ENCODE results near the gene DKKL1.
"Not testable (repeated sequence)": the region's sequence is repeated elsewhere in the genome, so short reads cannot be mapped to it uniquely, and the experiment has no call there.

Gene DKKL1

GRCh38 chr19:49371184-49371583, 7.5 kb downstream of the DKKL1 start:
- DNase-seq (ENCODE audit: low read depth) = no peak
- H3K4me3 ChIP-seq (ENCODE audit: low read length) = no peak overlapping the region
- H3K9ac ChIP-seq (ENCODE audit: low read length) = no peak overlapping the region
- H3K36me3 ChIP-seq (ENCODE audit: control insufficient read depth, insufficient read depth, low read length, severe bottlenecking) = no peaks in the 10 kb centered on the region
- H3K4me1 ChIP-seq (ENCODE audit: control insufficient read depth, insufficient read depth, low read length) = no peaks in the 10 kb centered on the region
- peaks cover 24% of the 10 kb centered on the region for H3K27me3 ChIP-seq (replicated peaks; ENCODE audit: control insufficient read depth, insufficient read depth, low read length)
- peaks cover 26% of the 10 kb centered on the region for H3K9me3 ChIP-seq (ENCODE audit: control insufficient read depth, low read length)

DNA sequence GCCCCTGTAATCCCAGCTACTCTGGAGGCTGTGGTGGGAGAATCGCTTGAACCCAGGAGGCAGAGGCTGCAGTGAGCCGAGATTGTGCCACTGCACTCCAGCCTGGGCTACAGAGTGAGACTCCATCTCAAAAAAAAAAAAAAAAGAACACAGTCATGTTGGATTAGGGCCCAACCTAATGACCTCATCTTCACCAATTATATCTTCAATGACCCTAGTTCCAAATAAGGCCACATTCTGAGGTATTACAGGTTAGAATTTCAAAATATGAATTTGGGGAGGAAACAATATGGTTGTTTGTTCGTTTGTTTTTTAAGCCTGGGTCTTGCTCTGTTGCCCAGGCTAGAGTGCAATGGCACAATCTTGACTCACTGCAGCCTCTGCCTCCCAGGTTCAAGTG, 9.5 kb downstream of the DKKL1 start:
- Histone ChIP-seq H3K9me3 (ENCODE audit: control insufficient read depth, low read length) (peaks cover 26% of the 10 kb centered on the region), H3K27me3 (replicated peaks; ENCODE audit: control insufficient read depth, insufficient read depth, low read length) (peaks cover 27% of the 10 kb centered on the region)
- DNase-seq (ENCODE audit: low read depth); H3K9ac ChIP-seq (ENCODE audit: low read length); H3K4me3 ChIP-seq (ENCODE audit: low read length); H3K36me3 ChIP-seq (ENCODE audit: control insufficient read depth, insufficient read depth, low read length, severe bottlenecking); H3K4me1 ChIP-seq (ENCODE audit: control insufficient read depth, insufficient read depth, low read length): not testable (repeated sequence)

- Histone ChIP-seq H3K4me3 (ENCODE audit: low read length) (no peak overlapping the region), H3K27me3 (replicated peaks; ENCODE audit: control insufficient read depth, insufficient read depth, low read length) (peaks cover 27% of the 10 kb centered on the region), H3K4me1 (ENCODE audit: control insufficient read depth, insufficient read depth, low read length) (no peaks in the 10 kb centered on the region), H3K36me3 (ENCODE audit: control insufficient read depth, insufficient read depth, low read length, severe bottlenecking) (no peaks in the 10 kb centered on the region), H3K9ac (ENCODE audit: low read length) (no peak overlapping the region), H3K9me3 (ENCODE audit: control insufficient read depth, low read length) (peaks cover 12% of the 10 kb centered on the region)
- no peak for DNase-seq (ENCODE audit: low read depth)
These were observed 11.2 kb downstream of the DKKL1 start for GRCh38 chr19:49374665-49375434.

DNA sequence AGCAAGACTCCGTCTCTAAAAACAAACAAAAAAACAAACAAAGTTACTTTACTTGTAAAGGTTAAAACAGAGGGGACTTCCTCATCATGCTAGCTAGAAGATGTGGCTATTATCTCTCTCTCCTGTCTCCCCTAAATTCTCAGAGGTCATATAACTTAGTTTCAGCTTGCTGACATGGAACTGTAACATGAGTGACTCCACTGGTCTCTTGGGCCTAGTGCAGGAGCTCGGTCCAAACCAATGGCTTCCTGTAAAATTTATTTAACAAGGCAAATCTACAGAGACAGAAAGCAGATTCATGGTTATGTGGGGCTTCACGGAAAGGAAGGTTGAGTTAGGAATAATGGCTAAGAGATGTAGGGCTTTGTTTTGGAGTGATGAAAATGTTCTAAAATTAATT, 14.8 kb downstream of the DKKL1 start:
- no peak for DNase-seq (ENCODE audit: low read depth)
- peaks cover 17% of the 10 kb centered on the region for H3K9me3 ChIP-seq (ENCODE audit: control insufficient read depth, low read length)
- H3K4me1 ChIP-seq (ENCODE audit: control insufficient read depth, insufficient read depth, low read length) = no peaks in the 10 kb centered on the region
- peaks cover 27% of the 10 kb centered on the region for H3K27me3 ChIP-seq (replicated peaks; ENCODE audit: control insufficient read depth, insufficient read depth, low read length)
- H3K9ac ChIP-seq (ENCODE audit: low read length) = no peak overlapping the region
- H3K36me3 ChIP-seq (ENCODE audit: control insufficient read depth, insufficient read depth, low read length, severe bottlenecking) = no peaks in the 10 kb centered on the region
- H3K4me3 ChIP-seq (ENCODE audit: low read length) = no peak overlapping the region

GRCh38 chr19:49380391-49380790, 16.7 kb downstream of the DKKL1 start:
- Histone ChIP-seq H3K27me3 (replicated peaks; ENCODE audit: control insufficient read depth, insufficient read depth, low read length) (peaks cover 12% of the 10 kb centered on the region), H3K9me3 (ENCODE audit: control insufficient read depth, low read length) (peaks cover 22% of the 10 kb centered on the region), H3K4me3 (ENCODE audit: low read length) (no peak overlapping the region), H3K9ac (ENCODE audit: low read length) (no peak overlapping the region), H3K36me3 (ENCODE audit: control insufficient read depth, insufficient read depth, low read length, severe bottlenecking) (no peaks in the 10 kb centered on the region), H3K4me1 (ENCODE audit: control insufficient read depth, insufficient read depth, low read length) (no peaks in the 10 kb centered on the region)
- DNase-seq (ENCODE audit: low read depth) = no peak

DNA sequence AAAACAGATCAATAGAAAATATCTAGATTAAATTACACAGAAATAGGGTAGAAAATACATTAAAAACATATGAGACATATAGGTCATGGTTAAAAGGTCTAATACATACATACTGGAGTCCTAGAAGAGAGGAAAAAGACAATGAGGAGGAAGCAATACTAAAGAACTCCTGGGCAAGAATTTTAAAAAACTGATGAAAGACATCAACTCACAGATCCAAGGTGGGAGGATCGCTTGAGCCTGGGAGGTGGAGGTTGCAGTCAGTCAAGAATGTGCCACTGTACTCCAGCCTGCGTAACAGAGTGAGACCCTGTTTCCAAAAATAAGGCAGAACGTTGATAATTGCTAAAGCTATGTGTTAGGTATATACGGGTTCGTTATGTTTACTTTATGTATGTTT, 19.0 kb downstream of the DKKL1 start:
- Histone ChIP-seq H3K36me3 (ENCODE audit: control insufficient read depth, insufficient read depth, low read length, severe bottlenecking) (no peaks in the 10 kb centered on the region), H3K9me3 (ENCODE audit: control insufficient read depth, low read length) (peaks cover 22% of the 10 kb centered on the region)

DNA sequence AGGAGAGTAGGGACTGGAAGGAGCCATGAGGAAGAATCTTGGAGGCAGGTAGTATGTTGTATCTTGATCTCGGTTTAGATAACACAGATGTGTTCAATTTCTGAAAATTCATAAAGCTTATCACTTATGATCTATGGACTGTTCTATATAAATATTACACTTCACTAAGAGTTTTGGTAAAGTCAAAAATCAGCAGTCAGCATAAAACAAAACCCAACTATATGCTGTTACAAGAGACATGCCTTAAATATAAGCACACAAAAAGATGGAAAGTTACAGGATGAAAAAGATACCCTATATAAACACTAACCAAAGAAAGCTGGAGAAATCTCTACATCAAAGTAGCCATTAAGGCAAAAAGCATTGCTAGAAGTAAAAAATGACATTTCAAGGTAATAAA, 19.9 kb downstream of the DKKL1 start:
- Histone ChIP-seq H3K9me3 (ENCODE audit: control insufficient read depth, low read length) (peaks cover 22% of the 10 kb centered on the region), H3K9ac (ENCODE audit: low read length) (no peak overlapping the region), H3K4me3 (ENCODE audit: low read length) (no peak overlapping the region), H3K36me3 (ENCODE audit: control insufficient read depth, insufficient read depth, low read length, severe bottlenecking) (no peaks in the 10 kb centered on the region), H3K27me3 (replicated peaks; ENCODE audit: control insufficient read depth, insufficient read depth, low read length) (no peaks in the 10 kb centered on the region), H3K4me1 (ENCODE audit: control insufficient read depth, insufficient read depth, low read length) (no peaks in the 10 kb centered on the region)
- no peak for DNase-seq (ENCODE audit: low read depth)

More for the DNA sequence above, 19.0 kb downstream of the DKKL1 start:
- no peaks in the 10 kb centered on the region for H3K27me3 ChIP-seq (replicated peaks; ENCODE audit: control insufficient read depth, insufficient read depth, low read length)
- H3K4me1 ChIP-seq (ENCODE audit: control insufficient read depth, insufficient read depth, low read length) = no peaks in the 10 kb centered on the region
- no peak overlapping the region for H3K9ac ChIP-seq (ENCODE audit: low read length)
- no peak overlapping the region for H3K4me3 ChIP-seq (ENCODE audit: low read length)
- no peak for DNase-seq (ENCODE audit: low read depth)

- Histone ChIP-seq H3K36me3 (ENCODE audit: control insufficient read depth, insufficient read depth, low read length, severe bottlenecking) (no peaks in the 10 kb centered on the region), H3K27me3 (replicated peaks; ENCODE audit: control insufficient read depth, insufficient read depth, low read length) (peaks cover 22% of the 10 kb centered on the region), H3K9ac (ENCODE audit: low read length) (no peak within 1 kb of the TSS), H3K4me1 (ENCODE audit: control insufficient read depth, insufficient read depth, low read length) (no peaks in the 10 kb centered on the region), H3K4me3 (ENCODE audit: low read length) (no peak within 1 kb of the TSS), H3K9me3 (ENCODE audit: control insufficient read depth, low read length) (peaks cover 9% of the 10 kb centered on the region)
- no peak for DNase-seq (ENCODE audit: low read depth)
These were observed 24.3 kb downstream of the DKKL1 start, which contains the start of gene KASH5 for GRCh38 chr19:49387936-49388372. KASH5 (plus strand) TSS chr19:49388249; CDS start chr19:49390884, 2,635 bp downstream.

DNA sequence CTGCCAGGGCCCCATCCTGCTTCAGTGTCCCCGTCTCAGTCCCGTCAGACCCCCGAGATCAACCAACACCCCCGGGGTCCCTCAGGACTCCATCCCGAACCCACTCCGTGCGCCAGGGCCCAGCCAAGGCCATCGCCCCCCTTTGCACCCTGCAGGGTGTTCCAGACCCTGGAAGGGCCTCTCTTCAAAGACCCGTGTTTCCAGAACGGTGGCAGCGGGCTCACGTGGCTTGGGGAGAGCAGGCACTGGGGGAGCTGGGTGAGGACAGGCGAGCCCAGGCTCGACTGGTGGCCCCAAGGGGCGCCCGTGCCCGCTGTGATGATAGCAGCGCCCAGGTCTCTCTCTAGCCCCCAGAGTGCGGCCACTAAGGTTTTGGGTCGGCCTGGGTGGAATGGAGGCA, 25.7 kb downstream of the DKKL1 start:
- no peak overlapping the region for H3K4me3 ChIP-seq (ENCODE audit: low read length)
- no peak for DNase-seq (ENCODE audit: low read depth)
- peaks cover 35% of the 10 kb centered on the region for H3K27me3 ChIP-seq (replicated peaks; ENCODE audit: control insufficient read depth, insufficient read depth, low read length)
- H3K36me3 ChIP-seq (ENCODE audit: control insufficient read depth, insufficient read depth, low read length, severe bottlenecking) = no peaks in the 10 kb centered on the region
- no peaks in the 10 kb centered on the region for H3K9me3 ChIP-seq (ENCODE audit: control insufficient read depth, low read length)
- no peak overlapping the region for H3K9ac ChIP-seq (ENCODE audit: low read length)
- no peaks in the 10 kb centered on the region for H3K4me1 ChIP-seq (ENCODE audit: control insufficient read depth, insufficient read depth, low read length)

GRCh38 chr19:49390131-49390928, 26.7 kb downstream of the DKKL1 start:
- no peak for DNase-seq (ENCODE audit: low read depth)
- Histone ChIP-seq H3K36me3 (ENCODE audit: control insufficient read depth, insufficient read depth, low read length, severe bottlenecking) (no peaks in the 10 kb centered on the region), H3K4me3 (ENCODE audit: low read length) (no peak overlapping the region), H3K9ac (ENCODE audit: low read length) (no peak overlapping the region), H3K27me3 (replicated peaks; ENCODE audit: control insufficient read depth, insufficient read depth, low read length) (peaks cover 44% of the 10 kb centered on the region), H3K4me1 (ENCODE audit: control insufficient read depth, insufficient read depth, low read length) (no peaks in the 10 kb centered on the region), H3K9me3 (ENCODE audit: control insufficient read depth, low read length) (no peaks in the 10 kb centered on the region)

DNA sequence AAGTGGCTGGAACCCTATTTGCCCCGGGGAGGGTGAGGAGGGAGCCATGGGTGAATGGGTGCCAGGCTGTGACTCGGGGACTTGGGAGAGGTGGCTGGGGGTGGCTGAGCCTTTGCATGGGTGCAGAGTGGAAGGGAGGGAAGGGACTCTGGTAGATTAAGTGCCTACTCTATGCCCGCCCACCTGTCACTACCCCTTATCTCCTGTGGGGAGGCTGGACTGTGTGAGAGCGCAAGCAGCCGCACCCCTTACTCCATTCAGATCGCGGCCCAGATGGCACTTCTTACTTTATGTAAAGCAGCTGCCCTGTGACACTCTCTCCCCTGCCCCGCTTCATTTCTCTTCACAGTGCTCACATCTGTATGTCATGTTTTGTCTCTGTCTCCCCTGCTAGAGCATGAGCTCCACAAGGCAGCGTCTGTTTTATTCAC, 27.3 kb downstream of the DKKL1 start:
- Histone ChIP-seq H3K4me3 (ENCODE audit: low read length) (no peak overlapping the region), H3K36me3 (ENCODE audit: control insufficient read depth, insufficient read depth, low read length, severe bottlenecking) (no peaks in the 10 kb centered on the region), H3K4me1 (ENCODE audit: control insufficient read depth, insufficient read depth, low read length) (no peaks in the 10 kb centered on the region), H3K27me3 (replicated peaks; ENCODE audit: control insufficient read depth, insufficient read depth, low read length) (peaks cover 48% of the 10 kb centered on the region), H3K9me3 (ENCODE audit: control insufficient read depth, low read length) (no peaks in the 10 kb centered on the region), H3K9ac (ENCODE audit: low read length) (no peak overlapping the region)
- DNase-seq (ENCODE audit: low read depth) = no peak

Measured in adipocyte (in vitro differentiated cells).